Measurements from ENCODE around the gene FAM209B.

FAM209B gene

DNA sequence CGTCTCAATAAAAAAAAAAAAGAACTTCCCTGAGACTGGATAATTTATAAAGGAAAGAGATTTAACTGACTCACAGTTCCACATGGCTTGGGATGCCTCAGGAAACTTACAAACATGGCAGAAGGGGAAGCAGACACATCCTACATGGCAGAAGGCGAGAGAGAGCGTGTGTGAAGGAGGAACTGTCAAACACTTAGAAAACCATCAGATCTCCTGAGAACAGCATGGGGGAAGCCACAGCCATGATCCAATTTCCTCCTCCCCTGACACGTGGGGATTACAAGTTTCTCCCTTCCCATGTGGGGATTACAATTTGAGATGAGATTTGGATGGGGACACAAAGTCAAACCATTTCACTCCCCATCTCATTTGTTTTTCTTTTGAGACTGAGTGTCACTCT, 49.5 kb downstream of the FAM209B start:
- Histone ChIP-seq H3K27me3 (ENCODE audit: insufficient read depth, poor library complexity, severe bottlenecking) (no peaks in the 10 kb centered on the region), H3K4me1 (ENCODE audit: insufficient read depth, poor library complexity, severe bottlenecking) (no peaks in the 10 kb centered on the region), H3K36me3 (ENCODE audit: low read depth) (no peaks in the 10 kb centered on the region), H3K27ac (ENCODE audit: poor library complexity, severe bottlenecking) (no peak overlapping the region), H3K4me3 (ENCODE audit: severe bottlenecking) (no peak overlapping the region), H3K9me3 (ENCODE audit: severe bottlenecking) (no peaks in the 10 kb centered on the region)
- no peak for ATAC-seq (ENCODE audit: low read depth)
- no peak for TF ChIP-seq CTCF (IDR thresholded peaks at IDR 0.05; ENCODE audit: poor library complexity, severe bottlenecking)
- no peak for DNase-seq (ENCODE audit: low spot score)

GRCh38 chr20:56584916-56585315, 51.9 kb downstream of the FAM209B start:
- no peaks in the 10 kb centered on the region for H3K36me3 ChIP-seq (ENCODE audit: low read depth)
- H3K27me3 ChIP-seq (ENCODE audit: insufficient read depth, poor library complexity, severe bottlenecking): no peaks in the 10 kb centered on the region
- no peak for DNase-seq (ENCODE audit: low spot score)
- no peaks in the 10 kb centered on the region for H3K9me3 ChIP-seq (ENCODE audit: severe bottlenecking)
- no peak for TF ChIP-seq CTCF (IDR thresholded peaks at IDR 0.05; ENCODE audit: poor library complexity, severe bottlenecking)
- no peak overlapping the region for H3K27ac ChIP-seq (ENCODE audit: poor library complexity, severe bottlenecking)
- H3K4me1 ChIP-seq (ENCODE audit: insufficient read depth, poor library complexity, severe bottlenecking): peaks cover 4% of the 10 kb centered on the region
- no peak overlapping the region for H3K4me3 ChIP-seq (ENCODE audit: severe bottlenecking)
- ATAC-seq (ENCODE audit: low read depth): no peak
